ENCODE results near the gene RAB3A. TPM values are rescaled to one million over a fixed set of nuclear protein-coding genes. Genes with fewer than 3 reads are reported as not detected.

The RAB3A gene
- polyA plus RNA-seq, 6 donors from 2014 or later: 0.21 to 2.8 (median 0.80) TPM

- peak overlapping the region in 1 of 6 donors; percentile 39 for H3K27ac Mint-ChIP-seq
- peak overlapping the region in 2 of 8 donors; percentile 29 to 75 for H3K4me3 Mint-ChIP-seq
- H3K4me1 Mint-ChIP-seq: peaks cover 31 to 37% (median 32%) of the 10 kb centered on the region in 3 donors
- no peaks in the 10 kb centered on the region for H3K36me3 Mint-ChIP-seq
- no peak for ATAC-seq (ENCODE audit: low read depth in 2 of 2)
- H3K9me3 Mint-ChIP-seq: no peaks in the 10 kb centered on the region
- no peak for DNase-seq
- H3K27me3 Mint-ChIP-seq: no peaks in the 10 kb centered on the region
Observed at GRCh38 chr19:18156268-18156667, 47.6 kb downstream of the RAB3A start.

GRCh38 chr19:18155095-18156087 is 48.5 kb downstream of the RAB3A start:
- Mint-ChIP-seq H3K27me3 (no peaks in the 10 kb centered on the region), H3K27ac (peak overlapping the region in 1 of 6 donors; percentile 39), H3K4me3 (peak overlapping the region in 5 of 8 donors; percentile 23 to 92 (median 36)), H3K36me3 (no peaks in the 10 kb centered on the region), H3K4me1 (peaks cover 25 to 36% (median 27%) of the 10 kb centered on the region in 3 donors), H3K9me3 (no peaks in the 10 kb centered on the region)
- no peak for DNase-seq
- no peak for ATAC-seq (ENCODE audit: low read depth in 2 of 2)

- no peak for ATAC-seq (ENCODE audit: low read depth in 2 of 2)
- Mint-ChIP-seq H3K27me3 (no peaks in the 10 kb centered on the region), H3K4me1 (peaks cover 24 to 33% (median 24%) of the 10 kb centered on the region in 3 donors)
Observed at GRCh38 chr19:18153556-18154134, 50.2 kb downstream of the RAB3A start.

DNA sequence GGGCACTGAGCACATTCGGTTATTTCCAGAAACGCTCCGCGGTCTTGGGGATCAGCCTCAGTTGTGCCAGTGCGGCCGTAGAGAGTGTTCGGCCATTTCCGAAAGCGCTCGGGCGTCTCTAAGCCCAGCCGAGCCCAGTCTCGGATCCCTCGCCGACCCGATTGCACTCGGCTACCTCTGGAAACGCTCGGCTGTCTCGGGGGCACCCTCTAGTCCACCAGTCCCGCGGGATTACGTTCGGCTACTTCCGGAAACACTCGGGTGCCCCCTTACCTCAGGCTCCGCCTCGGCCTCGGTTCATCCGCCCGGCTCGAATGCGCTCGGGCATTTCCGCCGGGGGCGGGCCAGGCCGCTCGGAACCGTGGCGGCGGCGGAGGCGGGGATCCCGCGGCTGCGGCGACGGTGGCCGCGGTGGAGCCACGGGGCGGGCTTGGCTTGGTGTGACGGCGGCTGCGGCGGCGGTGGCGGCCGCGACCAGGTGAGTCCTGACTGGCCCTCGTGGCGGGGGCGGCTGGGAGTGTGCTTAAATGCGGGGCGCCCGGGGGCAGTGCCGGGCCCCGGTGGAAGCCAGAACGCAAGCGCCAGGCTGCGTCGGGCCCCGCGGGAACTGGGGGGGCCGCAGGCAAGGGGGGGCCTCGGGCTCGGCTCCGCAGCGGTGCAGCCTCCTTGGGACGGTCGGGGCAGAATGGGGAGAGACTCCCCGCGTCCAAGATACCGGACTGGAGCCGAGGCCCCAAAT is 50.9 kb downstream of the RAB3A start, which contains the start of gene PIK3R2:
TSS of gene PIK3R2 (plus strand) at position 347 of the 739 bp plus-strand sequence. CDS start 2,717 bp downstream, outside the sequence.
- no peaks in the 10 kb centered on the region for H3K9me3 Mint-ChIP-seq
- peak within 1 kb of the TSS; percentile 80 to 92 (median 90) for H3K4me3 Mint-ChIP-seq
- peaks cover 24 to 37% (median 24%) of the 10 kb centered on the region in 3 donors for H3K4me1 Mint-ChIP-seq
- H3K27ac Mint-ChIP-seq: peak within 1 kb of the TSS; percentile 85 to 99 (median 96)
- ATAC-seq (ENCODE audit: low read depth in 2 of 2) (peak; percentile 71 to 73), DNase-seq (peak; percentile 97)
- no peaks in the 10 kb centered on the region for H3K36me3 Mint-ChIP-seq
- H3K27me3 Mint-ChIP-seq: no peaks in the 10 kb centered on the region

More at GRCh38 chr19:18153556-18154134, 50.2 kb downstream of the RAB3A start:
- Mint-ChIP-seq H3K27ac (peak overlapping the region in 5 of 6 donors; percentile 42 to 87 (median 82)), H3K9me3 (no peaks in the 10 kb centered on the region), H3K36me3 (no peaks in the 10 kb centered on the region), H3K4me3 (peak overlapping the region; percentile 79 to 92 (median 90))
- no peak for DNase-seq

DNA sequence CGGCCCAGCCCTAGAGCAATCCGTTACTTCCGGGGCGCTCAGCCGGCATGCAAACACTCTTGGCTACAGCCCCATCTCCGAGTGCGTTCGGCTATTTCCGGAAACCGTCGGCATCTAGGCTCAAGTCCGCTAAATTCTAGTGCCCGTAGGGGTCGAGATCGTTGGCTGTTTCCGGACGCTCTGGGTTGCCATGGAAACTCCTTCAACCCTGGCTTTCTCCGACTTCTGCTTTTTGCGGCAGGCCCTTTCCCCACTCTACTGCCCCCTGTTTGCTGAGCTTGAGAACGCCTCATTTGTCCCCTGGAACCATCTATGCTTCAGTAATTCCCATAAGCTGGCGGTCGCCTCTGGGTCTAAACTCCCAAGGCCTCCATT is 51.4 kb downstream of the RAB3A start:
- H3K9me3 Mint-ChIP-seq: no peaks in the 10 kb centered on the region
- ATAC-seq (ENCODE audit: low read depth in 2 of 2): peak; percentile 75 to 76
- peak; percentile 99 for DNase-seq
- H3K36me3 Mint-ChIP-seq: no peaks in the 10 kb centered on the region
- H3K4me1 Mint-ChIP-seq: peaks cover 24 to 37% (median 24%) of the 10 kb centered on the region in 3 donors
- H3K27me3 Mint-ChIP-seq: no peaks in the 10 kb centered on the region
- peak overlapping the region; percentile 80 to 92 (median 89) for H3K4me3 Mint-ChIP-seq
- H3K27ac Mint-ChIP-seq: peak overlapping the region; percentile 85 to 99 (median 96)

DNA sequence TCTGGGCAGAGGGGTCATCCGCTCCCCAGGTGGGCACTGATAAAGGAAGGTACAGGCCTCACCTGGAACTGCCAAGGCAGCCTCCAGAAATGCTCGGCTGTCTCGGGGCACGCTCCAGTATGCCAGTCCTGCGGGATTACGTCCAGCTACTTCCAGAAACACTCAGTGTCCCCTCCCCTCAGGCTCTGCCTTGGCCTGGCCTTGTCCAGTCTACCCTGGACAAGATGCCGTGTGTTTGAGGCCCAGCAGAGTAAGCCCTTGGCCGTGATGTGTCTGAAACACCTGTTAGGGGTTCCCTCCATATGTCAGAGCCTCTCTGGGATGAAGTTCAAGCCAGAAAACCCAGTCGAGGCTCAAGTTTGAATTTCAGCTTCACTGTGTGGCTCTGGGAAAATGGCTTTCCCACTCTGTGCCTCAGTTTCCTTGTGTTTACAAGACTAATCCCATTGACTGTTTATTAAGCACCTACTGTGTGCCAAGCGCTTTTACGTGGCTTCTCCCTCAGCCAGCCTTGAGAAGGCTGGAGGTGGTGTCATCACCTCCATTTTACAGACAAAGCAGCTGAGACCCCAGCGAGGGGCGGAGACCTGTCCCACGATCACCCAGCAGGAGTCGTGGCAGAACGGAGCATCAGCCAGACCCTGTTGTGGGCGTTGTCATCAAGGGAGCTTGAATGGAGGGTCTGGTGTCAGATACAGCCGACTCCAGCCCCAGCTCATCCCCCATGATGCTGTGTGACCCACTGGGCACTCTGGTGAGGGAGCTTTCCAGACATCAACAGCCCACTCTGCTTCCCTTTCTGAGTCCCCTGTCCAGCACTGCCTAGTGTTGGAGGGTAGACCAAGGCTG is 52.8 kb downstream of the RAB3A start:
- DNase-seq (no peak), ATAC-seq (ENCODE audit: low read depth in 2 of 2) (no peak)
- peak overlapping the region; percentile 14 to 91 (median 84) for H3K4me3 Mint-ChIP-seq
- no peaks in the 10 kb centered on the region for H3K27me3 Mint-ChIP-seq
- peak overlapping the region in 5 of 6 donors; percentile 57 to 99 (median 86) for H3K27ac Mint-ChIP-seq
- no peaks in the 10 kb centered on the region for H3K9me3 Mint-ChIP-seq
- peaks cover 24 to 34% (median 25%) of the 10 kb centered on the region in 3 donors for H3K4me1 Mint-ChIP-seq
- peaks cover 0 to 10% of the 10 kb centered on the region in 2 donors for H3K36me3 Mint-ChIP-seq

- peaks cover 15 to 30% (median 22%) of the 10 kb centered on the region in 3 donors for H3K4me1 Mint-ChIP-seq
- no peak for DNase-seq
- peak overlapping the region in 1 of 8 donors; percentile 9 for H3K4me3 Mint-ChIP-seq
- ATAC-seq (ENCODE audit: low read depth in 2 of 2): no peak
- H3K36me3 Mint-ChIP-seq: peaks cover 0 to 19% of the 10 kb centered on the region in 2 donors
- H3K9me3 Mint-ChIP-seq: no peaks in the 10 kb centered on the region
- H3K27me3 Mint-ChIP-seq: no peaks in the 10 kb centered on the region
- no peak overlapping the region for H3K27ac Mint-ChIP-seq
Observed at GRCh38 chr19:18149596-18149975, 54.3 kb downstream of the RAB3A start.

DNA sequence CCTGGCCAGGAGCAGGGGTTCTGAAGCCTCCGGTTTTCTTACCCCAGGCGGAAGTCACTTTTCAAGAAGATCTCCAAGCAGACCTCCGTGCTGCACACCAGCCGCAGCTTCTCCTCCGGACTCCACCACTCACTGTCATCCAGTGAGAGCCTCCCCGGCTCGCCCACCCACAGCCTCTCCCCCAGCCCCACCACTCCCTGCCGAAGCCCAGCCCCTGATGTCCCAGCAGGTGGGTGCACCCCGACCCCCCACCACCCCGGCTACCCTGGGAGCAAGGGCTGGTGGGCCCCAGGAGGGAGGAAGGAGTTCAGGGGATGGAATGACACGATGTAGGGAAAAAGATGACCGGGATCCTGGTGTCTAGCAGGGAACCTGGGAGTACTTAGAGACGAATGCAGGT is 56.4 kb downstream of the RAB3A start:
- peak overlapping the region in 2 of 6 donors; percentile 43 to 54 for H3K27ac Mint-ChIP-seq
- peaks cover 4 to 21% (median 13%) of the 10 kb centered on the region in 3 donors for H3K4me1 Mint-ChIP-seq
- no peaks in the 10 kb centered on the region for H3K9me3 Mint-ChIP-seq
- no peak overlapping the region for H3K4me3 Mint-ChIP-seq
- ATAC-seq (ENCODE audit: low read depth in 2 of 2) (no peak), DNase-seq (no peak)
- no peaks in the 10 kb centered on the region for H3K27me3 Mint-ChIP-seq
- H3K36me3 Mint-ChIP-seq: peaks cover 0 to 27% of the 10 kb centered on the region in 2 donors

Other genes with a start within 250 kb of the RAB3A start
- under 1 TPM in 1 of 6 donors, not detected in 5; 0.27 TPM for gene KCNN1, start 236.9 kb downstream of the RAB3A start, polyA plus RNA-seq (ENCODE audit: low read depth in 6 of 6)
- 100 to 1,000 TPM in 1 of 6 donors, 10 to 100 TPM in 5; 47.7 to 110 (median 50.8) TPM for gene ARRDC2, start 195.9 kb downstream of the RAB3A start, polyA plus RNA-seq (ENCODE audit: low read depth in 6 of 6)
- gene IL12RB1, start 117.1 kb downstream of the RAB3A start, polyA plus RNA-seq (ENCODE audit: low read depth in 6 of 6): 10 to 100 TPM in 1 of 6 donors, 1 to 10 TPM in 5; 5.8 to 15.8 (median 8.1) TPM
- 10 to 100 TPM in 5 of 6 donors, 1 to 10 TPM in 1; 9.3 to 20.6 (median 13.3) TPM for gene MAST3, start 106.3 kb downstream of the RAB3A start, polyA plus RNA-seq (ENCODE audit: low read depth in 6 of 6)
- 1 to 10 TPM; 1.2 to 5.7 (median 2.3) TPM for gene PIK3R2, start 50.9 kb downstream of the RAB3A start, polyA plus RNA-seq (ENCODE audit: low read depth in 6 of 6)
- gene IFI30, start 30.2 kb downstream of the RAB3A start, polyA plus RNA-seq (ENCODE audit: low read depth in 6 of 6): 100 to 1,000 TPM; 107 to 293 (median 206) TPM
- 10 to 100 TPM in 3 of 6 donors, 1 to 10 TPM in 3; 1.8 to 12.0 (median 10.2) TPM for gene MPV17L2, start 10.8 kb downstream of the RAB3A start, polyA plus RNA-seq (ENCODE audit: low read depth in 6 of 6)
- gene PDE4C, start 22.4 kb upstream of the RAB3A start, polyA plus RNA-seq (ENCODE audit: low read depth in 6 of 6): not detected
- gene IQCN, start 70.4 kb upstream of the RAB3A start, polyA plus RNA-seq (ENCODE audit: low read depth in 6 of 6): 1 to 10 TPM in 3 of 6 donors, under 1 TPM in 2, not detected in 1; 0.69 to 1.9 (median 1.1) TPM
- gene JUND, start 77.6 kb upstream of the RAB3A start, polyA plus RNA-seq (ENCODE audit: low read depth in 6 of 6): 100 to 1,000 TPM in 4 of 6 donors, 10 to 100 TPM in 2; 46.5 to 325 (median 154) TPM
- gene LSM4, start 119.0 kb upstream of the RAB3A start, polyA plus RNA-seq (ENCODE audit: low read depth in 6 of 6): 100 to 1,000 TPM; 111 to 157 (median 123) TPM
- gene PGPEP1, start 136.6 kb upstream of the RAB3A start, polyA plus RNA-seq (ENCODE audit: low read depth in 6 of 6): 10 to 100 TPM in 2 of 6 donors, 1 to 10 TPM in 4; 4.0 to 11.8 (median 8.0) TPM
- gene GDF15, start 182.1 kb upstream of the RAB3A start, polyA plus RNA-seq (ENCODE audit: low read depth in 6 of 6): not detected
- gene LRRC25, start 193.6 kb upstream of the RAB3A start, polyA plus RNA-seq (ENCODE audit: low read depth in 6 of 6): 10 to 100 TPM in 4 of 6 donors, 1 to 10 TPM in 1, under 1 TPM in 1; 0.17 to 30.8 (median 17.9) TPM
- gene SSBP4, start 215.4 kb upstream of the RAB3A start, polyA plus RNA-seq (ENCODE audit: low read depth in 6 of 6): 10 to 100 TPM; 54.7 to 78.0 (median 61.8) TPM
- gene ISYNA1, start 234.1 kb upstream of the RAB3A start, polyA plus RNA-seq (ENCODE audit: low read depth in 6 of 6): 10 to 100 TPM in 2 of 6 donors, 1 to 10 TPM in 4; 6.3 to 12.2 (median 8.6) TPM